H1 (cell line): ENCODE data around the gene POU3F2. TPM values are rescaled to one million over a fixed set of nuclear protein-coding genes. Genes with fewer than 3 reads are reported as not detected.

Experiments used
- CTCF ChIA-PET: fragments of 300-600 bp; sonication (Branson Sonifier 250); formaldehyde crosslinking; loops from one replicate; lab custom pipeline; 2021; ENCODE audit not compliant: partially characterized antibody; lab: Charles Lee
- POLR2A ChIA-PET: fragments of 300-600 bp; sonication (Branson Sonifier 250); formaldehyde crosslinking; loops from one replicate; lab custom pipeline; 2021; ENCODE audit warnings: inconsistent platforms; ENCODE audit not compliant: partially characterized antibody; lab: Charles Lee
- DNase-seq, 2 experiments: peaks; one replicate each; pipeline versions ENCODE4 v3.0.0 to v3.0.0-alpha.2; 2010 to 2022; ENCODE audit warnings: low spot score in 2 of 2, low read depth in 1 of 2, mixed read lengths in 1 of 2
- FAIRE-seq: peaks from 2 replicates; lab custom pipeline; 2011; peaks lifted over from hg19 to GRCh38; lab: Jason Lieb, UNC
- H2AFZ ChIP-seq: 2 replicates; pipeline ENCODE4 v1.8.1; 2012; ENCODE audit warnings: low read length, inconsistent platforms
- H2AK5ac ChIP-seq: 2 replicates; pipeline ENCODE4 v1.6.1; 2013; ENCODE audit warnings: low read depth, low read length
- H2BK120ac ChIP-seq: replicated peaks from 2 replicates; pipeline ENCODE3; 2013; ENCODE audit warnings: low read depth, low read length, inconsistent platforms
- H2BK12ac ChIP-seq: 2 replicates; pipeline ENCODE4 v1.6.1; 2013; ENCODE audit warnings: low read depth, low read length
- H2BK15ac ChIP-seq: 2 replicates; pipeline ENCODE4 v1.6.1; 2013; ENCODE audit warnings: low read length
- H2BK20ac ChIP-seq: 2 replicates; pipeline ENCODE4 v1.6.1; 2013; ENCODE audit warnings: low read length
- H2BK5ac ChIP-seq: 2 replicates; pipeline ENCODE4 v1.6.1; 2013; ENCODE audit warnings: low read depth, low read length
- H3K14ac ChIP-seq: 2 replicates; pipeline ENCODE4 v1.6.1; 2013; ENCODE audit warnings: inconsistent platforms; ENCODE audit not compliant: insufficient read length
- H3K18ac ChIP-seq: 2 replicates; pipeline ENCODE4 v1.6.1; 2013; ENCODE audit warnings: low read length; ENCODE audit errors: extremely low read depth
- H3K23ac ChIP-seq: 2 replicates; pipeline ENCODE4 v1.6.1; 2013; ENCODE audit warnings: inconsistent platforms; ENCODE audit not compliant: insufficient read length
- H3K23me2 ChIP-seq: 2 replicates; pipeline ENCODE4 v1.6.1; 2013; ENCODE audit warnings: low read depth, low read length
- H3K27ac ChIP-seq: 2 replicates; pipeline ENCODE4 v1.6.1; 2011; ENCODE audit warnings: low read depth, low read length, inconsistent platforms
- H3K27me3 ChIP-seq, 4 experiments: replicated peaks in 1 of 4; 1 replicate in 1 of 4; 2 replicates in 3 of 4; pipeline versions ENCODE4 v1.6.1 to v1.8.1; 2011 to 2013; ENCODE audit warnings: low read length in 3 of 4, mild to moderate bottlenecking in 3 of 4, inconsistent platforms in 2 of 4, mixed read lengths in 2 of 4, moderate library complexity in 1 of 4; ENCODE audit not compliant: control insufficient read depth in 3 of 4, insufficient read depth in 3 of 4; ENCODE audit errors: extremely low read depth in 1 of 4
- H3K36me3 ChIP-seq, 4 experiments: 2 replicates each; pipeline versions ENCODE4 v1.6.1 to v1.8.1; 2011 to 2013; ENCODE audit warnings: mild to moderate bottlenecking in 4 of 4, low read length in 3 of 4, moderate library complexity in 2 of 4, control low read depth in 1 of 4, inconsistent platforms in 1 of 4; ENCODE audit not compliant: insufficient read depth in 4 of 4, control insufficient read depth in 2 of 4
- H3K4ac ChIP-seq: replicated peaks from 2 replicates; pipeline ENCODE3; 2013; ENCODE audit warnings: low read length, low read depth, mixed read lengths, inconsistent platforms; ENCODE audit not compliant: insufficient read length
- H3K4me1 ChIP-seq, 4 experiments: replicated peaks in 1 of 4; 1 replicate in 1 of 4; 2 replicates in 3 of 4; pipeline versions ENCODE4 v1.6.1 to v1.8.1; 2011 to 2013; ENCODE audit warnings: low read length in 3 of 4, inconsistent platforms in 2 of 4, mixed read lengths in 1 of 4; ENCODE audit not compliant: insufficient read depth in 4 of 4, control insufficient read depth in 3 of 4
- H3K4me2 ChIP-seq, 2 experiments: 2 replicates each; pipeline versions ENCODE4 v1.6.1 to v1.8.1; 2011 to 2013; ENCODE audit warnings: low read depth in 2 of 2, low read length in 2 of 2, control low read depth in 1 of 2, inconsistent platforms in 1 of 2, mild to moderate bottlenecking in 1 of 2; ENCODE audit not compliant: insufficient read depth in 1 of 2
- H3K4me3 ChIP-seq, 4 experiments: fragments of 200-600, 300-600 bp in 1 of 4; sonication (generic), shearing (Covaris generic), sonication (Bioruptor Twin) in 1 of 4; 2 replicates each; pipeline versions ENCODE4 v1.5.1 to v1.8.1; 2011 to 2016; ENCODE audit warnings: low read length in 4 of 4, low read depth in 3 of 4, control low read depth in 2 of 4, inconsistent platforms in 2 of 4, mild to moderate bottlenecking in 2 of 4, mixed read lengths in 1 of 4, moderate library complexity in 1 of 4; ENCODE audit not compliant: insufficient read depth in 2 of 4; ENCODE audit errors: extremely low read depth in 1 of 4
- H3K56ac ChIP-seq: replicated peaks from 2 replicates; pipeline ENCODE3; 2013; ENCODE audit warnings: low read depth, mild to moderate bottlenecking, mixed read lengths, low read length, inconsistent platforms; ENCODE audit not compliant: insufficient read length
- H3K79me1 ChIP-seq: 2 replicates; pipeline ENCODE4 v1.6.1; 2013; ENCODE audit warnings: low read depth, low read length, control low read depth
- H3K79me2 ChIP-seq, 2 experiments: 2 replicates each; pipeline versions ENCODE4 v1.6.1 to v1.8.1; 2012 to 2013; ENCODE audit warnings: low read length in 2 of 2, mild to moderate bottlenecking in 2 of 2, inconsistent platforms in 1 of 2; ENCODE audit not compliant: insufficient read depth in 2 of 2, control insufficient read depth in 1 of 2
- H3K9ac ChIP-seq, 4 experiments: replicated peaks in 1 of 4; 1 replicate in 1 of 4; 2 replicates in 3 of 4; pipeline versions ENCODE4 v1.6.1 to v1.8.1; 2011 to 2013; ENCODE audit warnings: low read depth in 3 of 4, low read length in 3 of 4, control low read depth in 2 of 4, mild to moderate bottlenecking in 2 of 4, moderate library complexity in 2 of 4, inconsistent platforms in 1 of 4; ENCODE audit errors: extremely low read depth in 1 of 4
- H3K9me3 ChIP-seq, 2 experiments: 2 replicates each; pipeline versions ENCODE4 v1.6.1 to v1.8.1; 2012 to 2013; ENCODE audit warnings: mild to moderate bottlenecking in 2 of 2, moderate library complexity in 2 of 2, control low read depth in 1 of 2, inconsistent platforms in 1 of 2, low read depth in 1 of 2, low read length in 1 of 2, mixed read lengths in 1 of 2; ENCODE audit not compliant: insufficient read depth in 2 of 2
- H4K20me1 ChIP-seq, 2 experiments: replicated peaks in 1 of 2; 2 replicates each; pipeline versions ENCODE3 to v1.8.1; 2011 to 2013; ENCODE audit warnings: inconsistent platforms in 2 of 2, low read length in 2 of 2, mild to moderate bottlenecking in 1 of 2; ENCODE audit not compliant: insufficient read depth in 2 of 2, control insufficient read depth in 1 of 2
- H4K5ac ChIP-seq: 2 replicates; pipeline ENCODE4 v1.6.1; 2013; ENCODE audit warnings: low read length, low read depth, mixed read lengths, inconsistent platforms; ENCODE audit not compliant: insufficient read length
- H4K8ac ChIP-seq: 2 replicates; pipeline ENCODE4 v1.8.0; 2013; ENCODE audit warnings: mild to moderate bottlenecking, moderate library complexity, low read length, inconsistent platforms; ENCODE audit not compliant: insufficient read depth; ENCODE audit errors: extremely low read depth
- H4K91ac ChIP-seq: replicated peaks from 2 replicates; pipeline ENCODE3; 2013; ENCODE audit warnings: low read length, mixed read lengths, inconsistent platforms; ENCODE audit not compliant: insufficient read length
- CHD2 ChIP-seq: IDR thresholded peaks from 2 replicates; pipeline ENCODE4 v1.6.1; 2012; ENCODE audit warnings: low read length, improper control_type of control experiment
- FOSL1 ChIP-seq: IDR thresholded peaks from 2 replicates; pipeline ENCODE4 v1.6.1; 2011; ENCODE audit warnings: mild to moderate bottlenecking, low read depth, low read length, moderate library complexity; ENCODE audit not compliant: insufficient read depth
- HDAC6 ChIP-seq: IDR thresholded peaks from one replicate; pipeline ENCODE4 v1.7.1; 2012; ENCODE audit warnings: low read depth, mild to moderate bottlenecking, inconsistent platforms, low read length, moderate library complexity
- JUN ChIP-seq: IDR thresholded peaks from 2 replicates; pipeline ENCODE4 v1.6.1; 2011; ENCODE audit warnings: low read depth, mild to moderate bottlenecking, improper control_type of control experiment, low read length
- KDM1A ChIP-seq: fragments of 200-600, 300-600 bp; sonication (generic); IDR thresholded peaks from 2 replicates; pipeline ENCODE4 v1.7.1; 2016; ENCODE audit warnings: mild to moderate bottlenecking, low read length, borderline replicate concordance
- KDM4A ChIP-seq: IDR thresholded peaks from one replicate; pipeline ENCODE4 v1.7.1; 2012; ENCODE audit warnings: low read depth, mild to moderate bottlenecking, moderate library complexity, low read length, inconsistent platforms; ENCODE audit not compliant: severe bottlenecking
- POLR2A ChIP-seq, 2 experiments: IDR thresholded peaks; 1 replicate in 1 of 2; 2 replicates in 1 of 2; pipeline ENCODE4 v1.6.1; 2011; ENCODE audit warnings: low read depth in 2 of 2, low read length in 2 of 2, mild to moderate bottlenecking in 2 of 2; ENCODE audit errors: control extremely low read depth in 1 of 2
- RXRA ChIP-seq: IDR thresholded peaks from 2 replicates; pipeline ENCODE4 v1.6.1; 2011; ENCODE audit warnings: low read depth, mild to moderate bottlenecking, low read length, moderate library complexity; ENCODE audit not compliant: insufficient read depth
- SAP30 ChIP-seq: fragments of 300-600 bp; sonication (generic); IDR thresholded peaks from 2 replicates; pipeline ENCODE4 v1.7.1; 2012; ENCODE audit warnings: low read length, moderate library complexity, mild to moderate bottlenecking, inconsistent platforms; ENCODE audit not compliant: insufficient read depth, insufficient replicate concordance
- SP1 ChIP-seq: IDR thresholded peaks from 2 replicates; pipeline ENCODE4 v1.6.1; 2011; ENCODE audit warnings: low read depth, low read length
- SP4 ChIP-seq: IDR thresholded peaks from 2 replicates; pipeline ENCODE4 v1.6.1; 2012; ENCODE audit warnings: low read length, inconsistent platforms
- TBP ChIP-seq: IDR thresholded peaks from 2 replicates; pipeline ENCODE4 v1.6.1; 2011; ENCODE audit warnings: low read depth, low read length, improper control_type of control experiment
- YY1 ChIP-seq: IDR thresholded peaks from 2 replicates; pipeline ENCODE4 v1.6.1; 2011; ENCODE audit warnings: low read depth, mild to moderate bottlenecking, low read length
- WGBS, 2 experiments: shearing (Covaris generic) in 1 of 2; methylation state at CpG; one replicate each; pipeline versions ENCODE4 v1.1.6 to v1.1.7; 2013 to 2015; ENCODE audit warnings: low lambda C conversion rate in 2 of 2, mixed read lengths in 2 of 2, inconsistent platforms in 1 of 2, low coverage in 1 of 2, missing lambda C conversion rate in 1 of 2; ENCODE audit not compliant: insufficient replicate concordance in 2 of 2, insufficient coverage in 1 of 2, insufficient read length in 1 of 2; ENCODE audit errors: extremely low coverage in 1 of 2, missing lambda C conversion rate in 1 of 2; 5-methylcytosine and 5-hydroxymethylcytosine counted together
- polyA plus RNA-seq, 7 experiments: library from polyadenylated mRNA; depleted of rRNA in 3 of 7; stranded (reverse) in 5 of 7; unstranded in 2 of 7; fragments of >200 nt in 5 of 7; fragments of 200-250 nt in 2 of 7; gene quantifications; 1 replicate in 5 of 7; 2 replicates in 1 of 7; 4 replicates in 1 of 7; pipeline versions ENCODE4 v1.2.1 to v1.2.3, GENCODE V29; 2011 to 2013; ENCODE audit warnings: missing spikeins in 2 of 7, mixed read lengths in 2 of 7
- total RNA-seq: library from RNA; stranded (reverse); fragmentation: NEBNext Ultra II Directional; extraction: Animal tissue kit (Norgen Biotek cat#: 25700); gene quantifications from 2 replicates; pipeline ENCODE4 v1.2.1, GENCODE V29; 2021

Gene POU3F2
- total and polyA plus RNA-seq, 2 of the 8 experiments (the other 6 are each of a cell fraction or from before 2014, with no cell fraction given) = 0.09 to 0.35 TPM

- H4K20me1 ChIP-seq = peaks cover 5 to 15% of the 10 kb centered on the region in 2 experiments
- no peak overlapping the region for H3K14ac ChIP-seq
- POLR2A ChIA-PET = interaction anchor here (0.6 to 1.3 kb wide), 2 partner anchors 10 to 16 kb away, joined by 3 to 6 read pairs; no protein-coding TSS in a partner anchor
- H2BK120ac ChIP-seq = no peak overlapping the region
- no peak overlapping the region for H4K8ac ChIP-seq
- no peak overlapping the region for H3K27ac ChIP-seq
- H4K5ac ChIP-seq = no peak overlapping the region
- DNase-seq (no peak), FAIRE-seq (no peak)
- no peak overlapping the region for H2AK5ac ChIP-seq
- no peak overlapping the region for H4K91ac ChIP-seq
- no peak overlapping the region for H3K4ac ChIP-seq
- no peaks in the 10 kb centered on the region for H3K9me3 ChIP-seq
- peaks cover 67 to 100% (median 88%) of the 10 kb centered on the region in 4 experiments for H3K27me3 ChIP-seq
- no peak overlapping the region for H3K23ac ChIP-seq
- CTCF ChIA-PET = interaction anchor here (0.8 to 10.0 kb wide), 9 partner anchors 9 to 1106 kb away, joined by 3 to 79 read pairs (median 3); no protein-coding TSS in a partner anchor
- no peaks in the 10 kb centered on the region for H3K79me2 ChIP-seq
- no peak overlapping the region for H2AFZ ChIP-seq
- peaks cover 2 to 33% (median 18%) of the 10 kb centered on the region in 4 experiments for H3K4me1 ChIP-seq
- H3K79me1 ChIP-seq = no peaks in the 10 kb centered on the region
- H2BK5ac ChIP-seq = no peak overlapping the region
- H3K56ac ChIP-seq = no peak overlapping the region
- no peak overlapping the region for H3K9ac ChIP-seq
- no peak overlapping the region for H2BK20ac ChIP-seq
- no peak overlapping the region for H2BK15ac ChIP-seq
- 5% methylated on average over 11 of the region's 12 CpGs; no CpG with 5 or more reads in 1 of the 2 experiments for WGBS, 2 experiments
- peak overlapping the region; percentile 7 to 58 (median 26); a peak in 5 of 8 replicates for H3K4me3 ChIP-seq
- peaks cover 26% of the 10 kb centered on the region for H3K23me2 ChIP-seq
- no peaks in the 10 kb centered on the region; a peak in 1 of 8 replicates for H3K36me3 ChIP-seq
- no peak overlapping the region for H2BK12ac ChIP-seq
- peak overlapping the region; percentile 78 to 86 for H3K4me2 ChIP-seq
- H3K18ac ChIP-seq = no peak overlapping the region
- no peak for TF ChIP-seq POLR2A (IDR thresholded peaks at IDR 0.05; ENCODE audit: control extremely low read depth in 1 of 2, low read depth in 2 of 2, low read length in 2 of 2)
- TF ChIP-seq SP1 = no peak
- TF ChIP-seq KDM4A = no peak
- no peak for TF ChIP-seq CHD2
- no peak for TF ChIP-seq FOSL1
- TF ChIP-seq KDM1A = no peak
- no peak for TF ChIP-seq SP4
- no peak for TF ChIP-seq TBP
- no peak for TF ChIP-seq JUN
- no peak for TF ChIP-seq SAP30
- no peak for TF ChIP-seq HDAC6
- TF ChIP-seq RXRA = no peak
- no peak for TF ChIP-seq YY1
These were observed 6.1 kb upstream of the POU3F2 start for GRCh38 chr6:98828211-98828788.
